ENCODE results near the gene NLRC4. TPM values are rescaled to one million over a fixed set of nuclear protein-coding genes. Genes with fewer than 3 reads are reported as not detected.
"Not testable (repeated sequence)": the region's sequence is repeated elsewhere in the genome, so short reads cannot be mapped to it uniquely, and the experiment has no call there.

The NLRC4 gene
- under 1 TPM in 1 of 2 experiments, not detected in 1; 0.11 TPM for total RNA-seq
- polyA plus RNA-seq (2013, experiment 1 of 2): 3.0 TPM
- 2.2 TPM for polyA plus RNA-seq (2013, experiment 2 of 2)
- 0 to 1.4 (median 0.07) reads per million in 172 experiments for total RNA-seq

- Histone ChIP-seq H3K4me3 (ENCODE audit: low read length) (peak within 1 kb of the TSS; percentile 19), H3K27ac (ENCODE audit: low read depth in 1 of 2, low read length in 2 of 2) (no peak within 1 kb of the TSS), H3K27me3 (ENCODE audit: control insufficient read depth in 1 of 2, insufficient read depth in 2 of 2, low read length in 2 of 2) (no peaks in the 10 kb centered on the region), H3K9me3 (ENCODE audit: control insufficient read depth in 1 of 2, insufficient read depth in 1 of 2, low read length in 2 of 2) (no peaks in the 10 kb centered on the region), H3K4me1 (ENCODE audit: insufficient read depth, low read length) (no peaks in the 10 kb centered on the region), H3K36me3 (ENCODE audit: insufficient read depth, low read length) (no peaks in the 10 kb centered on the region)
- peaks cover 4% of the 10 kb centered on the region for H3K4me1 Mint-ChIP-seq (ENCODE audit: low read depth)
- ATAC-seq (ENCODE audit: poor library complexity): no peak
- CTCF ChIA-PET: no interaction called here
- TF ChIP-seq, protein P1, sequence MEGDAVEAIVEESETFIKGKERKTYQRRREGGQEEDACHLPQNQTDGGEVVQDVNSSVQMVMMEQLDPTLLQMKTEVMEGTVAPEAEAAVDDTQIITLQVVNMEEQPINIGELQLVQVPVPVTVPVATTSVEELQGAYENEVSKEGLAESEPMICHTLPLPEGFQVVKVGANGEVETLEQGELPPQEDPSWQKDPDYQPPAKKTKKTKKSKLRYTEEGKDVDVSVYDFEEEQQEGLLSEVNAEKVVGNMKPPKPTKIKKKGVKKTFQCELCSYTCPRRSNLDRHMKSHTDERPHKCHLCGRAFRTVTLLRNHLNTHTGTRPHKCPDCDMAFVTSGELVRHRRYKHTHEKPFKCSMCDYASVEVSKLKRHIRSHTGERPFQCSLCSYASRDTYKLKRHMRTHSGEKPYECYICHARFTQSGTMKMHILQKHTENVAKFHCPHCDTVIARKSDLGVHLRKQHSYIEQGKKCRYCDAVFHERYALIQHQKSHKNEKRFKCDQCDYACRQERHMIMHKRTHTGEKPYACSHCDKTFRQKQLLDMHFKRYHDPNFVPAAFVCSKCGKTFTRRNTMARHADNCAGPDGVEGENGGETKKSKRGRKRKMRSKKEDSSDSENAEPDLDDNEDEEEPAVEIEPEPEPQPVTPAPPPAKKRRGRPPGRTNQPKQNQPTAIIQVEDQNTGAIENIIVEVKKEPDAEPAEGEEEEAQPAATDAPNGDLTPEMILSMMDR (IDR thresholded peaks at IDR 0.05): no peak
- H3K36me3 Mint-ChIP-seq (ENCODE audit: low read depth): no peaks in the 10 kb centered on the region
- H3K27ac Mint-ChIP-seq: no peak within 1 kb of the TSS
- intact Hi-C loops (cut with DNase I, micrococcal nuclease): no loop called here
- peak in 3 of 14 experiments; percentile 5 to 53 (median 43) for DNase-seq
- no peaks in the 10 kb centered on the region for H3K27me3 Mint-ChIP-seq
- no peak within 1 kb of the TSS for H3K4me3 Mint-ChIP-seq
- POLR2A ChIA-PET: no interaction called here
- no peaks in the 10 kb centered on the region for H3K9me3 Mint-ChIP-seq
Measured at GRCh38 chr2:32264422-32265105, at the start of gene NLRC4. NLRC4 (minus strand) TSS chr2:32264886; CDS start chr2:32256775, 8,111 bp downstream.

DNA sequence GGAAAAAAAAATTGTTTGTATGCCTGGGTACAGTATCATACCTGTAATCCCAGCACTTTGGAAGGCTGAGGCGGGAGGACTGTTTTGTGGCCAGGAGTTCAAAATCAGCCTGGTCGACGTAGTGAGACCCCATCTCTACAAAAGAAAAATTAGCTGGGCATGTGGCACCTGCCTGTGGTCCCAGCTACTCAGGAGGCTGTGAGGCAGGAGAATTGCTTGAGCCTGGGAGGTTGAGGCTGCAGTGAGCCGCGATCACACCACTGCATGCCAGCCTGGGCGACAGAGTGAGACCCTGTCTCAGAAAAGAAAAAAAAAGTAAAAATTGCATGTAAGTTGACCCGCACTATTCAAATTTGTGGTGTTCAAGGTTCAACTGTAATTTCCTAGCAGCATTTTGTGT, 45.9 kb upstream of the NLRC4 start:
- intact Hi-C loops (cut with DNase I, micrococcal nuclease): no loop called here
- Mint-ChIP-seq H3K27ac (no peak overlapping the region), H3K9me3 (no peaks in the 10 kb centered on the region), H3K36me3 (ENCODE audit: low read depth) (peaks cover 40% of the 10 kb centered on the region), H3K4me3 (no peak overlapping the region), H3K4me1 (ENCODE audit: low read depth) (no peaks in the 10 kb centered on the region), H3K27me3 (no peaks in the 10 kb centered on the region)
- no peaks in the 10 kb centered on the region for H3K27me3 ChIP-seq (ENCODE audit: control insufficient read depth in 1 of 2, insufficient read depth in 2 of 2, low read length in 2 of 2)
- H3K4me1 ChIP-seq (ENCODE audit: insufficient read depth, low read length): no peaks in the 10 kb centered on the region
- H3K36me3 ChIP-seq (ENCODE audit: insufficient read depth, low read length): peaks cover 16% of the 10 kb centered on the region
- H3K9me3 ChIP-seq (ENCODE audit: control insufficient read depth in 1 of 2, insufficient read depth in 1 of 2, low read length in 2 of 2): no peaks in the 10 kb centered on the region
- TF ChIP-seq, protein P1 (IDR thresholded peaks at IDR 0.05): no peak
- no peak overlapping the region for H3K27ac ChIP-seq (ENCODE audit: low read depth in 1 of 2, low read length in 2 of 2)
- DNase-seq: no peak
- no peak overlapping the region for H3K4me3 ChIP-seq (ENCODE audit: low read length)
- ATAC-seq (ENCODE audit: poor library complexity): no peak
- ChIA-PET POLR2A (no interaction called here), CTCF (no interaction called here)

- POLR2A ChIA-PET: not testable (repeated sequence)
Measured at GRCh38 chr2:32293966-32294562, 29.4 kb upstream of the NLRC4 start.

DNA sequence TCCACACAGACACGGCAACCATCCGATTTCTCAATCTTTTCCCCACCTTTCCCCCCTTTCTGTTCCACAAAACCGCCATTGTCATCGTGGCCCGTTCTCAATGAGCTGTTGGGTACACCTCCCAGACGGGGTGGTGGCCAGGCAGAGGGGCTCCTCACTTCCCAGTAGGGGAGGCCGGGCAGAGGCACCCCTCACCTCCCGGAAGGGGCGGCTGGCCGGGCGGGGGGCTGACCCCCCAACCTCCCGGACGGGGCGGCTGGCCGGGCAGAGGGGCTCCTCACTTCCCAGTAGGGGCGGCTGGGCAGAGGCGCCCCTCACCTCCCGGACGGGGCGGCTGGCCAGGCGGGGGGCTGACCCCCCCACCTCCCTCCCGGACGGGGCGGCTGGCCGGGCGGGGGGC, 28.8 kb upstream of the NLRC4 start:
- Mint-ChIP-seq H3K36me3 (ENCODE audit: low read depth) (peaks cover 76% of the 10 kb centered on the region), H3K4me1 (ENCODE audit: low read depth) (peaks cover 13% of the 10 kb centered on the region)
- ATAC-seq (ENCODE audit: poor library complexity); intact Hi-C loops (cut with DNase I, micrococcal nuclease); H3K9me3 ChIP-seq (ENCODE audit: control insufficient read depth in 1 of 2, insufficient read depth in 1 of 2, low read length in 2 of 2); H3K4me3 ChIP-seq (ENCODE audit: low read length); POLR2A ChIA-PET; H3K9me3 Mint-ChIP-seq; H3K4me3 Mint-ChIP-seq; H3K4me1 ChIP-seq (ENCODE audit: insufficient read depth, low read length); CTCF ChIA-PET; H3K27ac Mint-ChIP-seq; H3K27me3 Mint-ChIP-seq; DNase-seq; H3K27me3 ChIP-seq (ENCODE audit: control insufficient read depth in 1 of 2, insufficient read depth in 2 of 2, low read length in 2 of 2); H3K27ac ChIP-seq (ENCODE audit: low read depth in 1 of 2, low read length in 2 of 2): not testable (repeated sequence)
- H3K36me3 ChIP-seq (ENCODE audit: insufficient read depth, low read length): peaks cover 31% of the 10 kb centered on the region

More at GRCh38 chr2:32293966-32294562, 29.4 kb upstream of the NLRC4 start:
- peaks cover 34% of the 10 kb centered on the region for H3K36me3 ChIP-seq (ENCODE audit: insufficient read depth, low read length)
- H3K27me3 Mint-ChIP-seq; H3K27me3 ChIP-seq (ENCODE audit: control insufficient read depth in 1 of 2, insufficient read depth in 2 of 2, low read length in 2 of 2); H3K9me3 Mint-ChIP-seq; H3K27ac Mint-ChIP-seq; ATAC-seq (ENCODE audit: poor library complexity); H3K4me1 ChIP-seq (ENCODE audit: insufficient read depth, low read length); H3K4me3 ChIP-seq (ENCODE audit: low read length); H3K4me1 Mint-ChIP-seq (ENCODE audit: low read depth); CTCF ChIA-PET; H3K4me3 Mint-ChIP-seq; DNase-seq; intact Hi-C loops (cut with DNase I, micrococcal nuclease); H3K9me3 ChIP-seq (ENCODE audit: control insufficient read depth in 1 of 2, insufficient read depth in 1 of 2, low read length in 2 of 2); H3K27ac ChIP-seq (ENCODE audit: low read depth in 1 of 2, low read length in 2 of 2): not testable (repeated sequence)
- peaks cover 78% of the 10 kb centered on the region for H3K36me3 Mint-ChIP-seq (ENCODE audit: low read depth)
